IPS DF 4.7 (cell line): ENCODE results near the gene MEMO1.
"Not testable (repeated sequence)": the region's sequence is repeated elsewhere in the genome, so short reads cannot be mapped to it uniquely, and the experiment has no call there.

Source experiments
- DNase-seq: peaks from one replicate; pipeline ENCODE4 v3.0.0-alpha.2; 2013; ENCODE audit warnings: low spot score; ENCODE audit errors: extremely low read depth

The MEMO1 gene

DNA sequence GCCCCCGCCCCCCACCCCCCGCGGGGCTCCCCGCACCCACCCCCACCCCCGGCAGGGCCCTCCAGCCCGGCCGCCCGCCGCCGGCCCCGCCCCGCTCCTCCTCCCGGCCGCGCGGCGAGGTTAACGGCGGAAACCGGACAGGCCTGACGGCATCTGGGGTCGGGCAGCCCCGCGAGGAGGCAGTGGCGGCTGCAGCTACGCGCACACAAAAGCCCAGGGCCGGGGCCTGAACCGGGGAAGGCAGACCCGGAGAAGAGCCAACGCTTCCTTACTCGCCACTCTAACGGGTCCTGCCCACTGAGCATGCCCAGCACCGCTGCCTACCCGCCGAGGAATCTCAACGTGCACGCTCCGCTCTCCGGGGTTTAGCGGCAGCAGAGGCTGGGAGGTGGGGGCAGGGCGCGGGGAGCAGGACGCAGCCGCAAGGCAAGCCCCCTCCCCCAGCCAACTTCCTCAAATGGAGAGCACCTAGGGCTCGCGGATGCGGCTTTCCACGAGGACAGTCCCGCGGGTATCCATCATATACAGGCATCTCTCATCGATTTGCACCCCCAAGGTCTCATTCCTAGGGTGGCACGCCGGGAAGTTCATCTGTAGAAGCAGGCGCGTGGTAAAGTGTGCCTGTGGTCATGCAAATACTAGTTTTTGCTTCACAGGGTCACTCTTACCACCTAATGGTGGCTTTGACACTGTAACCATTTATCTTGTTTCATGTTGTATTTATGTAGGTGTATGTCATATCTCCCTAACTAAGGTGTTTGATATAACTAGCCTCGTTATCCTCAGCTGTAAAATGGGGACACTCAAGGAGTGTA is at the start of gene MEMO1:
MEMO1 (minus strand) TSS at position 339 of the 815 bp plus-strand sequence. CDS start 761 bp downstream, outside the sequence.
- peak; percentile 44 for DNase-seq

DNA sequence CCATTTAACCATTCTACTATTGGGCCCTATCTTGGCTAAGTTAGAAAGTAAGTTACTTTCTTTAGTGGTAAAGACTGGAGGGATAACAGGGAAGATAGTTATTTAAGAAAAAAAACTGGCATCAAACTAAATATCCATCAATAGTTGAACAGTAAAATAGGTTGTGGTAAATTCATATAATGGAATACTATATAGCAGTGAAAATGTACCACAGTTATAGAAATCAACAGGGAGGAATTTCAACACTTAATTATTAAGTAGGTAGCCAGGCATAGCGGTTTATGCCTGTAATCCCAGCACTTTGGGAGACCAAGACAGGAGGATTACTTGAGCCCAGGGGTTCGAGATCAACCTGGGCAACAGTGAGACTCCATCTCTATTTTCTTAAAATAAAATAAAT is 49.5 kb upstream of the MEMO1 start:
- DNase-seq = no peak

DNA sequence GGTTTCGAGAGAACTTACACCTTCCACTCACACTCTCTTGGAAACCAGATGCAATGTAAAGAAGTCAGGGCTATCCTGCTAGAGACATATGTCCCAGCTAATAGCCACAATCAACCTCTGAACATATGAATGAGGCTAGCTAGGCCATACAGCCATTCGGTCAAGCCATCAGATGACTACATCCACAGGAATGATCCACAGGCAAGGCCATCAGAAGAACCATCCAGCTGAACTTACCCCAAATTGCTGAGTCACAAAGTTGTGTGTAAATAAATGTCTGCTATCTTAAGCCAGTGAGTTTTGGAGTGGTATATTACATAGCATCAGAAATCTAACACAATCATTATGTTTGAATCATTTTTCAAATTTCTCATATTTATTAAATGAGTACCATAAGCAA is 47.3 kb upstream of the MEMO1 start:
- no peak for DNase-seq

DNA sequence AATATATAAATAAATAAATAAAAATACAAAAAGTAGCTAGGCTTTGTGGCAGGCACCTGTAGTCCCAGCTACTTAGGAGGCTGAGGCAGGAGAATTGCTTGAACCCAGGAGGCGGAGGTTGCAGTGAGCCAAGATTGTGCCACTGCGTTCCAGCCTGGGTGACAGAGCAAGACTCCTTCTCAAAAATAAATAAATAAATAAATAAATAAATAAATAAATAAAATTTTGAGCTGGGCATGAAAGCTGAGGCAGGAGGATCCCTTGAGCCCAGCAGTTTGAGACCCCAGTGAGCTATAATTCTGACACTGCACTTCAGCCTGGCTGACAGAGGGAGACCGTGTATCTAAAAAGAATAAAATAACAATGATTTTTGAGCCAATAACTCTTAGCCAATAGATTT is 43.8 kb upstream of the MEMO1 start:
- DNase-seq = not testable (repeated sequence)

DNA sequence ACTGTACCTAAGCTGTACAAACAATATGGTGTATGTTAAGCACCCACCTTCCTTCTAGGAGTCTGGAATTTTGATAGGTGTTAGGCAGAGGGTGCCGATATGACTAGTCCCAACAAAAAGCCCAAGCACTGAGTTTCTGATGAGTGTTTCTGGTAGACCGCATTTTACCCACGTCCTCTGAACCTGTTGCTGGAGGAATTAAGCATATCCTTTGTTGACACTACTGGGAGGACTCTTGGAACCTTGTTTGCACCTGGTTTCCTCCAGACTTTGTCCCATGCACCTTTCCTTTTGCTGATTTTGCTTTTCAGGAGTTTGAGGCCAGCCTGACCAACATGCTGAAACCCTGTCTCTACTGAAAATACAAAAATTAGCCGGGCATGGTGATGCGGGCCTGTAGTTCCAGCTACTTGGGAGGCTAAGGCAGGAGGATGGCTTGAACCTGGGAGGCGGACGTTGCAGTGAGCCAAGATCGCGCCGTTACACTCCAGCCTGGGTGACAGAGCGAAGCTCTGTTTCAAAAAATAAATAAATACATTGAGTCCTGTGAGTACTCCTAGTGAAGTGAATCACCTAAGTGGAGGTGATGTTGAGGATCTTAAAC is 41.1 kb upstream of the MEMO1 start:
- DNase-seq = no peak

DNA sequence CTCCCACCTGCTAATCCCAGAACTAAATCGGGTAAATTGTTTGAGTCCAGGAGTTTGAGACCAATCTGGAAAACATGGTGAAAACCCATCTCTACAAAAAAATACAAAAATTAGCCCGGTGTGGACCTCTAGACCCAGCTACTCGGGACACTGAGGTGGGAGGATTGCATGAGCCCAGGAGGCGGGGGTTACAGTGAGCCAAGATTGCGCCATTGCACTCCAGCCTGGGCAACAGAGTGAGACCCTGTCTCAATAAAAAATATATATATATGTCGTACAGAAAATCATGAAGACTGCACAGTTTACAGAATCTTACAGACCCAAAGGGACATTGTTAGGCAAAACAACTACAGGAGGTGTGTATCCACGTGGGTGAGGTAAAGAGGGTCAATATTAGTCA is 32.8 kb upstream of the MEMO1 start:
- DNase-seq = no peak

DNA sequence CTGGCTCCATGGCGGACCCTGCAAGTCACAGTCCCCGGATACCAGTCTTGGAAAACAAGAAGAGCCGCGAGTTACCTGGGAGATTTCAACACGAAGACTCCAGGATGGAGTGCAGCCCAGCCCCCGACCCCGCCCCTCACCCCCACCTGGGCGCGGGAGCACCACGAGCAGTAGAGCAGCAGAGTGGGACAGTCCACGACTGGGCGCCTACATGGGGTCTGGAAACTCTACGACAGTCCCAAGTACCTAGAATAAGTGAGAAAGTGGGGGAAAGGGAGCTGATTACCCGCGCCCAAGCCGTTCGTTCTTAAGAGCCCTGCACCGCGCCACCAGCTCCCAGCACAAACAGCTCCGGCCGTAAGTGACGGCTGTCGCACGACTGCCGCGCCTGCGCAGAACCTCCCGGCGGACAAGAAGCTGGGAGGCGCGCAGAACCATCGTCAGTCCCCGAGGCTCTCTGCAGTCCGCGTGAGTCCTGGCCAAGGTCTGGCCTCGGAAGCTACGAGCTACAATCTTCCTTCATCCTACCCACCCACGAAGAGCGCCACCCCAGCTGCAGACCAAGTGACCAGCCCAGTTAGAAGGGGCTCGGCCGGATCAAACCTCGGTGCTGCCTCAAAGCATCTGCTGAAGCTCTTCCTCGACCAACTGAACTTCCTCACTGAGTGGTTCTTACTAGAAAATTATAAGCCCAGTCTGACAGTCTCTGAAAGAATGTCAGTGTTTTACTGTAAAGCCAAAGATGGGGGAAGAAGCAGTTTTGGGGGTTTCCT is 28.8 kb upstream of the MEMO1 start, which contains the start of gene DPY30:
DPY30 (minus strand) TSS at position 359 of the 773 bp plus-strand sequence; CDS start at position 10, 349 bp downstream.
- peak; percentile 85 for DNase-seq

DNA sequence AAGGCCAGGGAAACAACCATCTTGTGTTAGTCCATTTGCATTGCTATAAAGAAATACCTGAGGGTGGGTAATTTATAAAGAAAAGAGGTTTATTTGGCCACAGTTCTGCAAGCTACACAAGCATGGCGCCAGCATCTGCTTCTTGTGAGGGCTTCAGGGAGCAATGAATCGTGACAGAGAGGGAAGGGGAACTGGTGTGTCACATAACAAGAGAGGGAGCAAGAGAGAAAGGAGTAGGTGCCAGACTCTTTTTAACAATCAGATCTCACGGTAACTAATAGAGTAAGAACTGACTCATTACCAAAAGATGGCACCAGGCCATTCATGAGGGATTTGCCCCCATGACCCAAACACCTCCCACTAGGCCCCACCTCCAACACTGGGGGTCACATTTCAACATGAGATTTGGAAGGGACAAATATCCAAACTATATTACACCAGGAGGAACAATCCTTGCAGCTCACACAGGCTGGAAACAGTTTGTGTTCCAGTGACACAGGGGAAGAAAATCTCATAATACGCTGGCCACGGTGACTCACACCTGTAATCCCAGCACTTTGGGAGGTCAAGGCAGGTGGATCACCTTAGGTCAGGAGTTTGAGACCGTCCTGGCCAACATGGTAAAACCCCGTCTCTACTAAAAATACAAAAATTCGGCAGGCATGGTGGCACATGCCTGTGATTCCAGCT is 23.5 kb upstream of the MEMO1 start:
- DNase-seq = not testable (repeated sequence)

DNA sequence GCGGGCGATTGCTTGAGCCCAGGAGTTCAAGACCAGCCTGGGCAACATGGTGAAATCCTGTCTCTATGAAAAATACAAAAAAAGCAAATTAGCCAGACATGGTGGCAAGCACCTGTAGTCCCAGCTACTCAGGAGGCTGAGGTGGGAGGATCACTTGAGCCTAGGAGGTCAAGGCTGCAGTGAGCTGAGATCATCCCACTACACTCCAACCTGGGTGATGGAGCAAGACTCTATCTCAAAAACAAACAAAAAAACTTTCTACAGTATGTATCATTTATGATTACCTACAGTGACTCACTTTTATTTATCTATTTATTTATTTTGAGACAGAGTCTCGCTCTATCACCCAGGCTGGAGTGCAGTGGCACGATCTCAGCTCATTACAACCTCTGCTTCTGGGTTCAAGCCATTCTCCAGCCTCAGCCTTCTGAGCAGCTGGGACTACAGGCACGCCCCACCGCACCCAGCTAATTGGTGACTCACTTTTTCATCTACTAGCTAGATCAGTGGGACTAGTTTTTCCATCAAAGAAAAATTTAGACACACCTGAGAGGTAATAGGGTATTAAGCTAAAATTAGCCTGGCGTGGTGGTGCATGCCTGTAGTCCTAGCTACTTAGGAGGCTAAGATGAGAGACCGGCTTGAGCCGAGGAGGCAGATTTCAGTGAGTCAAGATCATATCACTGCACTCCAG is 8.1 kb upstream of the MEMO1 start:
- not testable (repeated sequence) for DNase-seq

DNA sequence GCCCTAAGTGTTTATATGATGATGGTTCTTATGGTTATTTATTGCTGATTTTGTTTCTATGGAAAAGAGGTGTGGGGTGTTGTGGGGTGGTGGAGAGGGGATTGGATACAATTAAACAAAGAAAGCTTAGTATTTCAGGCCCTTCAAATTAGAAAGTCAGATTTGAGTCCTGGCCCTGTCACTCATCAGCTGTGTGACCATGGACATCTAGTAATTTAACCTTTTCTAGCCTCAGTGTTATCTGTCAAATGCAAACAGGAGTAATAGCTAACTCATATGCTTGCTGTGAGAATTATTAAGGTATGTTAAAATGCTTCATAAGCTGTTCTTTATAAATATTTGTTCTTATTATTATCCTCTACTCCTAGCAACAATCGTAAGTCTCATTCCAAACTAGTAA is 2.1 kb upstream of the MEMO1 start:
- DNase-seq = no peak

DNA sequence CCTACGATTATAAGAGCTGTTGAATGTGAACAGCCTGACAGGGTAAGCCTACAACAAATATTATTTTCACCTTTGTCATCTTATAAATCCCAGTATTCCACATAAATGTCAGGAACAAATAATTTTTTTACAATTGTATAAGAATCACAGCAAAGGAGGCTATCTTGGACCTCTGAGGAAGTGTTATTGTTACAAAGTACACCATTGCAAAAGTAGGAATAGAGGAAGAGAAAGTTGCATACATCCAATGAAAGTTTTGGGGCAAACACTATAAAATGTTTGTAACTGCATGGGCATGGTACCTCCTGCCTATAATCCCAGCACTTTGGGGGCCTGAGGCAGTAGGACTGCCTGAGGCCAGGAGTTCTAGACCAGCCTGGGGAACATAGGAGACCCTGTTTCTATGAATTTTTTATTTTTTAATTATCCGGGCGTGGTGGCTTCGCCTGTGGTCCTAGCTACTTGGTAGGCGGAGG is 715 bp upstream of the MEMO1 start:
- no peak for DNase-seq

DNA sequence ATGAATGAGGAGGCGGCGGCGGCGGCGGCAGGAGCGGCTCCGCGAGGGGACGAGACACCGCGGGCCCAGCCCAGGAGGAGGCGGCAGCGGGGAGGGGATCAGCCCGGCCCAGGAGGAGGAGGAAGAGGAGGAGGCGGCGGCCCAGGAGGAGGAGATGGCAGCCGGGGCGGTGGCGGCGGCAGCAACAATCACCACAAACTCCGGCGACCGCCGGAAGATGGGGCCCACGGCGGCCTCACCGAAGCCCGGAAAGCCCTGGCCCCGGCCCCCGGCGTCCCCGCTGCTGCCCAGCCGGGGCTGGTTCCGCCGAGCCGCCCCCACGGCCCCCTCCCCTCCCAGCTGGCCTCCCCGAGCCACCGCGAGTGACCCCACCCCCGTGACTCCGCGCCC is 533 bp downstream of the MEMO1 start:
- not testable (repeated sequence) for DNase-seq

DNA sequence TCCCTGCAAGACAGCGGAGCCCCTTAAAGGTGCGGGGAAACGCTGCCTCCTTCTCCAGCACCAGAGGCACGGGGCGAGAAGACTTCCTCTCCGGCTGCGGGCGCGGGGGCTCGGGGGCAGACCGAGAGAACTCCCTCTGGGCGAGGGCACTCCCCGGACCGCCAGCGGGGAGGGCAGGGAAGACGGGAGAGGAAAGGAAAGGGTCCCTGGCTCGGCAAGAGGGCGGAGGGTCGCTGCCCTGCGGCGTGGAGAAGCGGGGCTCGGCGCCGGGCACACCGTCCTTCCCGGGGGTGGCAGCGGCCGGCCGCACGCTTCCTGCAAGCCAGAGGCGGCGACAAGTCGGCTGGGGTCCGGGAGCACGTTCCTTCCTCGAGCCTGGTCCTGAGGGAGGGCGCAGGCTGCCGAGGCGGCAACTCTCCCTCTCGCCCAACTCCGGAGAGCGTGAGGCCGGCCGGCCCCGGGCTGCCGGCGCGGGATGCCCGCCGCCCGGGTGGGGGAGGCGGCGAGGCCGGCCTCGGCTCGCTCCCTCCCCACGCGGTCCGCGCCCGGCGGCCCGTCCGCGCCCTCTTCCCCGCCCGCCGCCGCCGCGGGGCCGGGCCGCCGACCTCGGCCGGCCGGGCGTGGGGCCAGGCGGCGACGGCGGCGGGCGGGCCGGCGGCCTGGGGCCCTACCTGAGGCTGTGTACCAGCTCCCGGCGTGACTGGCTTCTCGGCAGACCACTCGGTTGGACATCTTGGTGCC is 1.1 kb downstream of the MEMO1 start:
- DNase-seq = no peak

DNA sequence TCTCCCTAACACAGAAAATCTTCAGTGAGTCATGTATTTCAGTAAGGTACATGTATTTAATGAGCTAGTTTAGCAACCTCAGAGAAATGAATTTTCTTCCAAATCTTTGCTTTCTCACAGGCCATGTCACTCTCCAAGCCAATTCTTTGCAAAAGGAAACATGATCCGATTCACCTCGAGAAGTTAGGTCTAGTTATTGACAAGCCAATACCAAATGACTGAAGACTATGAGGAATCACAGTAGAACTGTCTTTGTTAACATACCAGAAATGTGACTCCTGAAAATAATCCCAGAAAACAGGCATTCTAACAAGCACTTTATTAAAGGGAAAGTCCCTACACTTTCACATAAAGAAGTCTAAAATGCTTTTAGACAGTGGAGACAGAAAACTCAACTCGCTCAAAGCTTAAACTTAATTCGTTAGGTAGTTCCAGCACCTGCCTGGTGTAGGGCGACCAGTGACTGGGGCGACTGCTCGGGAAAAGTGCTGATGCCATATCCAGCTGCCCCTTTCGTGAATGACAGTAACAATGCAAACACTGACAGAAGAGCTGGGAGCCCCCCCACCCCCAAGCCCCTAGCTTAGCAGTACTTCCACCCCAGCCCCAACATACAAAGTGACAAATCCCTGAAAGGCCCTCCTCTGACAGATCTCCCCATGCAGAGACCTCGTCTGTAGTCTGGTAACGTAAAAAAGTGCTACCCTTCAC is 1.8 kb downstream of the MEMO1 start:
- no peak for DNase-seq

DNA sequence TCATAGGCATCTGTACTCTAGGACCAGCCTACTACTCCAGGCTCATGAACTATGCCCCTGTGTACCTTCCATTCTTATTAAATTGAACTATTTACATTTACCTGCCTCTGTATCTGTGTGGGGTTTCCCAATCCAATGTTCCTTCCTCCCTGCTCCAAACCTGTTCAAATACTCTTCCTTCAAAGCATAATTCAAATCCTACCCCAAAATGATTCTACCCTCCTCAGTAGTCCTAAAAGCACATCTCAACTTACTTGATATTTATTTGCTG is 3.8 kb downstream of the MEMO1 start:
- no peak for DNase-seq

DNA sequence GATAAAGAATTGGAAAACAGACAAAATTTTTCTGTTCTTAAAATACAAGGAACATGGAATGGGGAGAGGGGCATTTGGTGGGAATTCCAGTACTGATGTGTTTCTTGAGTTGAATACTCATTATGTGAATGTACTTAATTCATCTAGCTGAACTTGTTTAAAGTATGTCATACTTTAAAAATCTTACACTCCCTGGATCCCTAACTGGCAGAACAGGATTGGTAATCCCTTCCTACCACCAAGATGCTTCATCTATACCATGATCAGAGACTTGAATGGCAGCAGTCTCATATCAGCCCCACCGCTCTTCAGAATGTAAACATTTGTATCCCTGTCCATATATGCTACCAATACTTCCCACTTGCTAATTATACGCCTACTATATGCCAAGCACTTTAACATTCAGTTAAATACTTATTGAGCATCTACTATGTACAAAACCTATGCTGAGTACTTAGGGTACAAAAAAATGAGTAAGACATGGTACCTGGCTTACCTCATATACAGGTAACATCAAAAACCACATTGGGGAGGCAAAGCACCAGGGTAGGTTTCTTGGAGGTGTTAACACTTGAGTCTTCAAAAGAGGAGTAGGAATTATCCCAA is 5.3 kb downstream of the MEMO1 start:
- no peak for DNase-seq

DNA sequence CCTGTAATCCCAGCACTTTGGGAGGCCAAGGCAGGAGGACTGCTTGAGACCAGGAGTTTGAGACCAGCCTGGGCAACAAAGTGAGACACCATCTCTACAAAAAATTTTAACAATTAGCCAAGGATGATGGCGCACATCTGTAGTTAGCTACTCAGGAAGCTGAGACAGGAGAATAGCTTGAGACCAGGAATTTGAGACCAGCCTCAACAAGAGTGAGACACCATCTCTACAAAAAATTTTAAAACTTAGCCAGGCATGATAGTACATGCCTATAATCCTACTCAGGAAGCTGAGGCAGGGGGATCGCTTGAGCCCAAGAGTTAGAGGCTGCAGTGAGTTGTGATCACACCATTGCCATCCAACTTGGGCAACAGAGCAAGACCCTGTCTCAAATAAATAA is 7.0 kb downstream of the MEMO1 start:
- DNase-seq = no peak

DNA sequence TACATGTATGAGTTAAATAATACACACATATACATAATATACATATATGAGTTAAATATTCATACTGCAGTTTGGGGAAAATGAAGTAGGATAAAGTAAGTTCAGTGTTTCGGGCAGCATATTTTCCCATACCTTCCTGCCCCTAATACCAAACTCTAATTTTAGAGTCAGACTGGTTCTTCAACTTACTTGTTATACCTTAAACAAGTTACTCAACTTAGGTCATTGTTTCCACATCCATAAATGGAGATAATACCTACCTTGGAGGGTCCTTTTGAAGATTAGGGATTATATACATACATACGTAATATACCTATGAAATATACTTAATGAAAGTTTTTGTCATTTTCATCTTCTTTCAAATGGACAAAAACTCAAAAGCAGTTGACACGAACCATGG is 8.4 kb downstream of the MEMO1 start:
- no peak for DNase-seq

DNA sequence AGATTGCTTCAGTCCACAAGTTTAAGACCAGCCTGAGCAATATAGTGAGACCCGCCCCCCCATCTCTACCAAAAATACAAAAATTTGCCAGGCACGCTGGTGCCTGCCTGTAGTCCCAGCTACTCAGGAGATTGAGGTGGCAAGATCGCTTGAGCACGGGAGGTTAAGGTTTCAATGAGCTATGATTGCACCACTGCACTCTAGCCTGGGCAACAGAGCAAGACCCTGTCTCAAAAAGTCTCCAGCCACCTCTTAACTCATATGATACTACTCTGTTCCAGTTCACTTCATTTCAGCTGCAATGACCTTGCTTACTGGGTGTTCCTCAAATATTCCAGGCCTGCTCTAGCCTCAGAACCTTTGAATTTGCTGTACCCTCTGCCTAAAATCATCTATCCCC is 11.4 kb downstream of the MEMO1 start:
- DNase-seq = no peak
